ENCODE measurements around the gene ANKRD17.
"Not testable (repeated sequence)": the region's sequence is repeated elsewhere in the genome, so short reads cannot be mapped to it uniquely, and the experiment has no call there.

The ANKRD17 gene

GRCh38 chr4:73244945-73245601 is 13.5 kb downstream of the ANKRD17 start:
- DNase-seq = no peak

GRCh38 chr4:73237044-73237443 is 21.6 kb downstream of the ANKRD17 start:
- DNase-seq = no peak

- no peak for DNase-seq
Measured at GRCh38 chr4:73236151-73236550, 22.4 kb downstream of the ANKRD17 start.

- DNase-seq = no peak
Measured at GRCh38 chr4:73234712-73235111, 23.9 kb downstream of the ANKRD17 start.

- no peak for DNase-seq
Measured at GRCh38 chr4:73231518-73232487, 26.8 kb downstream of the ANKRD17 start.

- no peak for DNase-seq
Measured at GRCh38 chr4:73230865-73231517, 27.6 kb downstream of the ANKRD17 start.

GRCh38 chr4:73228800-73229199 is 29.8 kb downstream of the ANKRD17 start:
- DNase-seq = not testable (repeated sequence)

- DNase-seq = no peak
Measured at GRCh38 chr4:73224886-73225285, 33.7 kb downstream of the ANKRD17 start.

- peak; percentile 93 for DNase-seq
Measured at GRCh38 chr4:73223258-73223650, 35.3 kb downstream of the ANKRD17 start.

- peak; percentile 93 for DNase-seq
Measured at GRCh38 chr4:73222466-73223257, 35.9 kb downstream of the ANKRD17 start.

GRCh38 chr4:73221734-73222133 is 36.9 kb downstream of the ANKRD17 start:
- DNase-seq = no peak

GRCh38 chr4:73220815-73221214 is 37.8 kb downstream of the ANKRD17 start:
- no peak for DNase-seq

- DNase-seq = no peak
Measured at GRCh38 chr4:73213916-73214653, 44.5 kb downstream of the ANKRD17 start.

GRCh38 chr4:73212982-73213730 is 45.4 kb downstream of the ANKRD17 start:
- no peak for DNase-seq

GRCh38 chr4:73211968-73212367 is 46.6 kb downstream of the ANKRD17 start:
- DNase-seq = no peak

- no peak for DNase-seq
Measured at GRCh38 chr4:73208376-73208775, 50.2 kb downstream of the ANKRD17 start.

GRCh38 chr4:73206236-73206635 is 52.4 kb downstream of the ANKRD17 start:
- DNase-seq = no peak

GRCh38 chr4:73205482-73205881 is 53.1 kb downstream of the ANKRD17 start:
- no peak for DNase-seq

GRCh38 chr4:73203976-73204375 is 54.6 kb downstream of the ANKRD17 start:
- DNase-seq = not testable (repeated sequence)

- DNase-seq = no peak
Measured at GRCh38 chr4:73197220-73197619, 61.4 kb downstream of the ANKRD17 start.

GRCh38 chr4:73194064-73194463 is 64.5 kb downstream of the ANKRD17 start:
- no peak for DNase-seq
